ENCODE measurements around the gene NTM.

NTM gene

GRCh38 chr11:132154781-132155180, 784.4 kb downstream of the NTM start:
- Histone ChIP-seq H3K4me2 (ENCODE audit: low read length) (no peak overlapping the region), H3K4me3 (ENCODE audit: low read depth, low read length, poor library complexity, severe bottlenecking) (no peak overlapping the region), H3F3A (ENCODE audit: insufficient read depth, low read length) (no peaks in the 10 kb centered on the region), H3K9me2 (ENCODE audit: low read depth, low read length) (no peaks in the 10 kb centered on the region), H3K36me3 (ENCODE audit: insufficient read depth, low read length) (no peaks in the 10 kb centered on the region), H2AFZ (ENCODE audit: low read length) (no peak overlapping the region), H3K9me3 (ENCODE audit: low read length) (no peaks in the 10 kb centered on the region), H4K20me1 (ENCODE audit: insufficient read depth, low read length) (no peaks in the 10 kb centered on the region), H3K79me2 (ENCODE audit: insufficient read depth, low read length) (no peaks in the 10 kb centered on the region), H3K9ac (ENCODE audit: low read length) (no peak overlapping the region), H3K27ac (ENCODE audit: low read depth, low read length, poor library complexity, severe bottlenecking) (no peak overlapping the region), H3K27me3 (ENCODE audit: insufficient read depth, low read length) (no peaks in the 10 kb centered on the region), H3K4me1 (ENCODE audit: insufficient read depth, low read length, severe bottlenecking) (no peaks in the 10 kb centered on the region)
- TF ChIP-seq CTCF (IDR thresholded peaks at IDR 0.05; ENCODE audit: low read length): no peak
- no peak for TF ChIP-seq EZH2 (IDR thresholded peaks at IDR 0.05; ENCODE audit: borderline replicate concordance, low read length)

- Histone ChIP-seq H3K9me3 (ENCODE audit: low read length) (no peaks in the 10 kb centered on the region), H3K9ac (ENCODE audit: low read length) (no peak overlapping the region), H3K4me3 (ENCODE audit: low read depth, low read length, poor library complexity, severe bottlenecking) (no peak overlapping the region), H3K4me2 (ENCODE audit: low read length) (no peak overlapping the region), H3K4me1 (ENCODE audit: insufficient read depth, low read length, severe bottlenecking) (no peaks in the 10 kb centered on the region), H3K9me2 (ENCODE audit: low read depth, low read length) (no peaks in the 10 kb centered on the region), H3K27me3 (ENCODE audit: insufficient read depth, low read length) (no peaks in the 10 kb centered on the region), H3K36me3 (ENCODE audit: insufficient read depth, low read length) (no peaks in the 10 kb centered on the region), H3K27ac (ENCODE audit: low read depth, low read length, poor library complexity, severe bottlenecking) (no peak overlapping the region), H2AFZ (ENCODE audit: low read length) (no peak overlapping the region), H4K20me1 (ENCODE audit: insufficient read depth, low read length) (no peaks in the 10 kb centered on the region), H3K79me2 (ENCODE audit: insufficient read depth, low read length) (no peaks in the 10 kb centered on the region), H3F3A (ENCODE audit: insufficient read depth, low read length) (no peaks in the 10 kb centered on the region)
- TF ChIP-seq EZH2 (IDR thresholded peaks at IDR 0.05; ENCODE audit: borderline replicate concordance, low read length) (no peak), CTCF (IDR thresholded peaks at IDR 0.05; ENCODE audit: low read length) (peak; percentile 35)
Observed at GRCh38 chr11:132158091-132158490, 787.7 kb downstream of the NTM start.

- Histone ChIP-seq H4K20me1 (ENCODE audit: insufficient read depth, low read length) (no peaks in the 10 kb centered on the region), H3K27ac (ENCODE audit: low read depth, low read length, poor library complexity, severe bottlenecking) (no peak overlapping the region), H3K9me3 (ENCODE audit: low read length) (no peaks in the 10 kb centered on the region), H3K36me3 (ENCODE audit: insufficient read depth, low read length) (no peaks in the 10 kb centered on the region), H2AFZ (ENCODE audit: low read length) (no peak overlapping the region), H3K9ac (ENCODE audit: low read length) (no peak overlapping the region), H3K79me2 (ENCODE audit: insufficient read depth, low read length) (no peaks in the 10 kb centered on the region), H3K4me1 (ENCODE audit: insufficient read depth, low read length, severe bottlenecking) (no peaks in the 10 kb centered on the region), H3K9me2 (ENCODE audit: low read depth, low read length) (no peaks in the 10 kb centered on the region), H3K4me2 (ENCODE audit: low read length) (no peak overlapping the region), H3K27me3 (ENCODE audit: insufficient read depth, low read length) (no peaks in the 10 kb centered on the region), H3F3A (ENCODE audit: insufficient read depth, low read length) (no peaks in the 10 kb centered on the region), H3K4me3 (ENCODE audit: low read depth, low read length, poor library complexity, severe bottlenecking) (no peak overlapping the region)
- TF ChIP-seq CTCF (IDR thresholded peaks at IDR 0.05; ENCODE audit: low read length) (no peak), EZH2 (IDR thresholded peaks at IDR 0.05; ENCODE audit: borderline replicate concordance, low read length) (no peak)
Observed at GRCh38 chr11:132158696-132159095, 788.3 kb downstream of the NTM start.

Measured in OCI-LY1 (cell line).